Measurements from ENCODE around the gene SPEM3.

DNA sequence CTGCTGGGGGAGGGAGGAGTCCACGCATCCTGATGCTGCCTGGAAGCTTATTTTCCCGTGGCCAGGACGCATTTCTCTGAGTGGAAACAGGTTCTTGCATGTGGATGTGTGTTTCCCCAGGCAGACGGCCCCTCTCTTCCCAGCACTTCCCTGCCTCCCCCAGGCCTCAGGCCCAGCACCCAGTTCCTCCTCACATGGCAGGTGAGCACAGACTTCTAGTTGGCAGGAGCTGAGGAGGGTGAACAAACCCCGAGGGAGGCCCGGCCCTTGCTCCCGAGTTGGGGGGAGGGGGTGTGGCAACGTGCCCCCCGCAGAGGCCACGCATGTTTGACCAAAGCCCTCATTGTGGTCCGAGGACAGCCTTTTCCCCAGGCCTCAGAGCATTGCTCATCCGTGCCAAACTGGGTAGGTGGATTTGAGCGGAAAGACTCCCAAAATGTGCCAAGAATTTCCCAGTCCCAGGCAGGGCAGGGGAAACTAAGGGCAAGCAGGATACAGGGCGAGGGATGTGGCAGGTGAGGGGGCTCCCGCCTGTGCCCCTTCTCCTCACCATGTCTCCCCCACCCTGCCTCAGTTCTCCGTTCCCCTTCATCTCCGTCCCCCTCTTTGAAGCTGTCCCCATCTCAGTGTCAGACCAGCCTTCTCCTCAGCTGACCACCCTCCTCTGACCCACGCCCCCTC lies 10.0 kb upstream of the SPEM3 start:
- TF ChIP-seq, protein P1, sequence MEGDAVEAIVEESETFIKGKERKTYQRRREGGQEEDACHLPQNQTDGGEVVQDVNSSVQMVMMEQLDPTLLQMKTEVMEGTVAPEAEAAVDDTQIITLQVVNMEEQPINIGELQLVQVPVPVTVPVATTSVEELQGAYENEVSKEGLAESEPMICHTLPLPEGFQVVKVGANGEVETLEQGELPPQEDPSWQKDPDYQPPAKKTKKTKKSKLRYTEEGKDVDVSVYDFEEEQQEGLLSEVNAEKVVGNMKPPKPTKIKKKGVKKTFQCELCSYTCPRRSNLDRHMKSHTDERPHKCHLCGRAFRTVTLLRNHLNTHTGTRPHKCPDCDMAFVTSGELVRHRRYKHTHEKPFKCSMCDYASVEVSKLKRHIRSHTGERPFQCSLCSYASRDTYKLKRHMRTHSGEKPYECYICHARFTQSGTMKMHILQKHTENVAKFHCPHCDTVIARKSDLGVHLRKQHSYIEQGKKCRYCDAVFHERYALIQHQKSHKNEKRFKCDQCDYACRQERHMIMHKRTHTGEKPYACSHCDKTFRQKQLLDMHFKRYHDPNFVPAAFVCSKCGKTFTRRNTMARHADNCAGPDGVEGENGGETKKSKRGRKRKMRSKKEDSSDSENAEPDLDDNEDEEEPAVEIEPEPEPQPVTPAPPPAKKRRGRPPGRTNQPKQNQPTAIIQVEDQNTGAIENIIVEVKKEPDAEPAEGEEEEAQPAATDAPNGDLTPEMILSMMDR (IDR thresholded peaks at IDR 0.05; ENCODE audit: low read depth, low read length, missing input control), result no peak
- no peak for TF ChIP-seq YY1 (IDR thresholded peaks at IDR 0.05)
- TF ChIP-seq, protein P2, sequence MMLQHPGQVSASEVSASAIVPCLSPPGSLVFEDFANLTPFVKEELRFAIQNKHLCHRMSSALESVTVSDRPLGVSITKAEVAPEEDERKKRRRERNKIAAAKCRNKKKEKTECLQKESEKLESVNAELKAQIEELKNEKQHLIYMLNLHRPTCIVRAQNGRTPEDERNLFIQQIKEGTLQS (IDR thresholded peaks at IDR 0.05), result no peak
